NT2/D1 (cell line): ENCODE measurements around the gene AFM.

Source experiments
- SUZ12 ChIP-seq: IDR thresholded peaks from 2 replicates; pipeline ENCODE4 v1.6.1; 2011; ENCODE audit not compliant: insufficient read length, insufficient read depth; ENCODE audit errors: extremely low read depth
- YY1 ChIP-seq: IDR thresholded peaks from 2 replicates; pipeline ENCODE4 v1.6.1; 2011; ENCODE audit not compliant: insufficient read length, insufficient read depth
- ZNF274 ChIP-seq: IDR thresholded peaks from 2 replicates; pipeline ENCODE4 v1.6.1; 2011; ENCODE audit warnings: mild to moderate bottlenecking, low read depth, low read length

DNA sequence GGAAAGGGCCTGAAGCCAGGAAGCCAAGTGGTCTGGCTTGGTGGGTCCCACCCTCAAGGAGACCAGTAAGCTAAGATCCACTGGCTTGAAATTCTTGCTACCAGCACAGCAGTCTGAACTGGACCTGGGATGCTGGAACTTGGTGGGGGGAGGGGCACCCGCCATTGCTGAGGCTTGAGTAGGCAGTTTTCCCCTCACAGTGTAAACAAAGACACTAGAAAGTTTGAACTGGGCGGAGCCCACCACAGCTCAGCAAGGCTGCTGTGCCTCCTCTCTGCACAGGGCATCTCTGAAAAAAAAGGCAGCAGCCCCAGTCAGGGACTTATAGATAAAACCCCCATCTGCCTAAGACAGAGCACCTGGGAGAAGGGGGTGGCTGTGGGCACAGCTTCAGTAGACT is 63.1 kb downstream of the AFM start:
- TF ChIP-seq YY1 (no peak), ZNF274 (no peak), SUZ12 (no peak)
